HepG2 (cell line): Measurements from ENCODE around the gene AKR7A3. TPM values are rescaled to one million over a fixed set of nuclear protein-coding genes. Genes with fewer than 3 reads are reported as not detected.

Experiments used
- E2F1 ChIP-seq: sonication (generic); formaldehyde crosslinking; IDR thresholded peaks from 2 replicates; pipeline ENCODE4 v1.5.0; 2020; ENCODE audit warnings: missing genetic modification reagents
- GZF1 ChIP-seq: sonication (generic); formaldehyde crosslinking; IDR thresholded peaks from 2 replicates; pipeline ENCODE4 v1.5.1; 2020; ENCODE audit warnings: mild to moderate bottlenecking, missing genetic modification reagents
- HOXA9 ChIP-seq: sonication (generic); formaldehyde crosslinking; IDR thresholded peaks from 2 replicates; pipeline ENCODE4 v1.8.1; 2022; ENCODE audit warnings: missing genetic modification reagents, mild to moderate bottlenecking, moderate library complexity, borderline replicate concordance
- JDP2 ChIP-seq: sonication (generic); formaldehyde crosslinking; IDR thresholded peaks from 2 replicates; pipeline ENCODE4 v1.8.1; 2022; ENCODE audit warnings: missing genetic modification reagents, borderline replicate concordance
- KLF13 ChIP-seq: sonication (generic); formaldehyde crosslinking; IDR thresholded peaks from 2 replicates; pipeline ENCODE4 v1.4.0; 2020; ENCODE audit warnings: mild to moderate bottlenecking, missing genetic modification reagents
- MED1 ChIP-seq: sonication (generic); formaldehyde crosslinking; IDR thresholded peaks from 2 replicates; pipeline ENCODE4 v1.4.0; 2020; ENCODE audit warnings: missing genetic modification reagents
- MIER2 ChIP-seq: IDR thresholded peaks from 2 replicates; pipeline ENCODE4 v1.6.1; 2016; ENCODE audit warnings: missing biosample characterization, missing genetic modification reagents
- MLX ChIP-seq: IDR thresholded peaks from 2 replicates; pipeline ENCODE4 v1.6.1; 2016
- NFE2 ChIP-seq: sonication (generic); formaldehyde crosslinking; IDR thresholded peaks from 2 replicates; pipeline ENCODE4 v1.4.0; 2020; ENCODE audit warnings: missing genetic modification reagents
- PPARG ChIP-seq: conservative IDR thresholded peaks from 2 replicates; pipeline ENCODE4 v1.6.1; 2016; ENCODE audit warnings: missing biosample characterization, missing genetic modification reagents
- RFX5 ChIP-seq: IDR thresholded peaks from 2 replicates; pipeline ENCODE4 v1.6.1; 2011; ENCODE audit warnings: low read depth, low read length, improper control_type of control experiment
- SMC3 ChIP-seq: IDR thresholded peaks from 2 replicates; pipeline ENCODE4 v1.6.1; 2011; ENCODE audit warnings: low read length, improper control_type of control experiment
- ZBTB26 ChIP-seq: IDR thresholded peaks from 2 replicates; pipeline ENCODE4 v1.6.1; 2016; ENCODE audit warnings: missing compliant biosample characterization, missing genetic modification reagents, borderline replicate concordance
- ZBTB3 ChIP-seq: sonication (generic); formaldehyde crosslinking; IDR thresholded peaks from 2 replicates; pipeline ENCODE4 v1.4.0; 2020; ENCODE audit warnings: low read depth, mild to moderate bottlenecking, moderate library complexity, missing genetic modification reagents, borderline replicate concordance
- ZNF143 ChIP-seq: sonication (generic); formaldehyde crosslinking; IDR thresholded peaks from 2 replicates; pipeline ENCODE4 v1.4.0; 2020; ENCODE audit warnings: missing genetic modification reagents
- ZNF17 ChIP-seq: sonication (generic); formaldehyde crosslinking; IDR thresholded peaks from 2 replicates; pipeline ENCODE4 v1.5.0; 2020; ENCODE audit warnings: mild to moderate bottlenecking, missing genetic modification reagents
- ZNF276 ChIP-seq: sonication (generic); formaldehyde crosslinking; IDR thresholded peaks from 2 replicates; pipeline ENCODE4 v1.4.0; 2020; ENCODE audit warnings: mild to moderate bottlenecking, low read depth, missing genetic modification reagents
- ZNF3 ChIP-seq: IDR thresholded peaks from 2 replicates; pipeline ENCODE4 v1.7.0; 2017; ENCODE audit warnings: inconsistent platforms
- ZNF414 ChIP-seq: sonication (generic); formaldehyde crosslinking; IDR thresholded peaks from 2 replicates; pipeline ENCODE4 v1.5.0; 2020; ENCODE audit warnings: missing genetic modification reagents
- ZNF510 ChIP-seq: sonication (generic); formaldehyde crosslinking; IDR thresholded peaks from 2 replicates; pipeline ENCODE4 v1.4.0; 2020; ENCODE audit warnings: low read depth, mild to moderate bottlenecking, missing genetic modification reagents
- ZNF563 ChIP-seq: sonication (generic); formaldehyde crosslinking; IDR thresholded peaks from 2 replicates; pipeline ENCODE4 v1.8.0; 2022; ENCODE audit warnings: mild to moderate bottlenecking, moderate library complexity, missing genetic modification reagents
- ZNF570 ChIP-seq: sonication (generic); formaldehyde crosslinking; IDR thresholded peaks from 2 replicates; pipeline ENCODE4 v1.4.0; 2020; ENCODE audit warnings: mild to moderate bottlenecking, missing genetic modification reagents, borderline replicate concordance
- ZNF7 ChIP-seq: IDR thresholded peaks from 2 replicates; pipeline ENCODE4 v1.6.1; 2016; ENCODE audit warnings: missing biosample characterization, missing genetic modification reagents
- polyA plus RNA-seq, 8 experiments: library from polyadenylated mRNA; depleted of rRNA in 3 of 8; stranded (reverse) in 7 of 8; unstranded in 1 of 8; fragments of >200 nt; fragmentation: Illumina TruSeq in 4 of 8; extraction: Trizol in 4 of 8; gene quantifications; 2 replicates each; pipeline versions ENCODE4 v1.2.1 to v1.2.3, GENCODE V29; 2011 to 2016; ENCODE audit warnings: low read depth in 4 of 8, missing spikeins in 1 of 8, mixed read lengths in 1 of 8; ENCODE audit not compliant: insufficient read depth in 1 of 8
- total RNA-seq, 5 experiments: library from RNA; depleted of rRNA; stranded (reverse); fragments of >200 nt; fragmentation: Illumina TruSeq; extraction: Trizol; gene quantifications; 2 replicates each; pipeline ENCODE4 v1.2.3, GENCODE V29; 2016; ENCODE audit warnings: low read depth in 1 of 5
- TF ChIP-seq, protein P1 (sequence below): sonication (generic); formaldehyde crosslinking; IDR thresholded peaks from 2 replicates; pipeline ENCODE4 v1.4.0; 2020; ENCODE audit warnings: mild to moderate bottlenecking, missing genetic modification reagents

The AKR7A3 gene
- total and polyA plus RNA-seq, 2 of the 13 experiments (the other 11 are each of a cell fraction or from before 2014, with no cell fraction given), result 0.58 to 1.00 TPM

DNA sequence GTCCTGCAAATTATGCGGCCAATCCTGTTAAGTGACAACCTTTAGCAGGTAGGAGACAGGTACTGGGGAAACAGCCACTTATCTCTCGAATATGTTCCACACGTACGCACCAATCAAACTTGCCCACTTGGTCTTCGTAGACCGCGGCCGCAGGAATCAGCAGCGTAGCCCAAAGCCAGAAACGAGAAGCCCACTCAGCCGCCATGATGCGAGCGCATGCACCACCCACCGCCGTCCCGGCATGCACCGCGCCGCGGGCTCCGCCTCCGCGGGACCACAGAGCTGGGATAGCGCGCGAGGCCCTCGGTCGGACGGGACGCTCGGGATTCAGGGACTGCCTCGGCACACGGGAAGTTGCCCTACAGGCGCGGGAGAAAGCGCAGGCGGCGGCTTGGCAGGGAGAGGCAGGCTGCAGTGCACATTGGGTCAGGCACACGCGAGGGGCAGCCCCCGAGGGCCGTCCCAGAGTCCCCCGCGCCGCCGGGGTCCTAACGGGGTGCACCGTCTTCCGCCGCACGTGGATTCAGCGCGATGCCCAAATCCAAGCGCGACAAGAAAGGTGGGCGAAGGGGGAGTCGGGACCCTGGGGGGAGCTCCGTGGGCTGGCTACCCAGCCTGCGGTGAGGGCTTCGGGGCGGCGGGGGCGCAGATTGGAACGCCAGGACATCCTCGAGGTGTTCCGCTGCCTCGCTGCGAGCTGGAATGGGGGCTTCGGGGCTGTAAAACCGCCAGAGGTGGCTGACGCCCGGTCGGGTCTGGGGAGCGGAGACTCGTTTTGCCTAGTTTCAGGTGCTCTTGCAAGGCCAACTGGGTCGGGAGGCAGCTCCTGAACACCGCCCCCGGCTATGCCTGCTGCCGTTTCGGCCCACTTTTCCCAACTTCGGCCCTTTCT, 37.0 kb downstream of the AKR7A3 start, which contains the start of the genes EMC1 and MRTO4 (continued):
- TF ChIP-seq MLX (0 out of 2 replicates have a peak, but pooled peaks have one; percentile 41), MIER2 (peak; percentile 48), RFX5 (no peak), ZNF143 (CRISPR knock-in tag) (peak; percentile 94), NFE2 (CRISPR knock-in tag) (no peak), ZNF276 (CRISPR knock-in tag) (peak; percentile 40; the same call in 1 of the 2 replicates), SMC3 (no peak), MED1 (CRISPR knock-in tag) (peak; percentile 48), GZF1 (no peak), ZBTB3 (CRISPR knock-in tag) (0 out of 2 replicates have a peak, but pooled peaks have one; percentile 63), E2F1 (CRISPR knock-in tag) (peak; percentile 32; the same call in 1 of the 2 replicates), ZNF510 (peak; percentile 93; the same call in 1 of the 2 replicates), ZBTB26 (CRISPR knock-in tag) (peak; percentile 87; the same call in 1 of the 2 replicates), JDP2 (CRISPR knock-in tag) (no peak), HOXA9 (CRISPR knock-in tag) (peak; percentile 77; the same call in 1 of the 2 replicates), ZNF7 (CRISPR knock-in tag) (no peak), ZNF563 (CRISPR knock-in tag) (peak; percentile 95), ZNF3 (CRISPR knock-in tag) (no peak), ZNF570 (CRISPR knock-in tag) (no peak), PPARG (peak; percentile 54), ZNF414 (no peak), KLF13 (CRISPR knock-in tag) (no peak; the same call in 1 of the 2 replicates), ZNF17 (CRISPR knock-in tag) (no peak)
- TF ChIP-seq, protein P1, sequence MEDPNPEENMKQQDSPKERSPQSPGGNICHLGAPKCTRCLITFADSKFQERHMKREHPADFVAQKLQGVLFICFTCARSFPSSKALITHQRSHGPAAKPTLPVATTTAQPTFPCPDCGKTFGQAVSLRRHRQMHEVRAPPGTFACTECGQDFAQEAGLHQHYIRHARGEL, result peak; percentile 91; the same call in 1 of the 2 replicates
